HG03442 (cell line): ENCODE results near the gene SH3RF3.
"Not testable (repeated sequence)": the region's sequence is repeated elsewhere in the genome, so short reads cannot be mapped to it uniquely, and the experiment has no call there.

ENCODE experiments used
- ATAC-seq: cut with Tn5 transposase; IDR thresholded peaks from one replicate; pipeline ENCODE4 v1.9.1; 2021; ENCODE audit warnings: mild to moderate bottlenecking, moderate library complexity; ENCODE audit not compliant: unreplicated experiment

SH3RF3 gene

DNA sequence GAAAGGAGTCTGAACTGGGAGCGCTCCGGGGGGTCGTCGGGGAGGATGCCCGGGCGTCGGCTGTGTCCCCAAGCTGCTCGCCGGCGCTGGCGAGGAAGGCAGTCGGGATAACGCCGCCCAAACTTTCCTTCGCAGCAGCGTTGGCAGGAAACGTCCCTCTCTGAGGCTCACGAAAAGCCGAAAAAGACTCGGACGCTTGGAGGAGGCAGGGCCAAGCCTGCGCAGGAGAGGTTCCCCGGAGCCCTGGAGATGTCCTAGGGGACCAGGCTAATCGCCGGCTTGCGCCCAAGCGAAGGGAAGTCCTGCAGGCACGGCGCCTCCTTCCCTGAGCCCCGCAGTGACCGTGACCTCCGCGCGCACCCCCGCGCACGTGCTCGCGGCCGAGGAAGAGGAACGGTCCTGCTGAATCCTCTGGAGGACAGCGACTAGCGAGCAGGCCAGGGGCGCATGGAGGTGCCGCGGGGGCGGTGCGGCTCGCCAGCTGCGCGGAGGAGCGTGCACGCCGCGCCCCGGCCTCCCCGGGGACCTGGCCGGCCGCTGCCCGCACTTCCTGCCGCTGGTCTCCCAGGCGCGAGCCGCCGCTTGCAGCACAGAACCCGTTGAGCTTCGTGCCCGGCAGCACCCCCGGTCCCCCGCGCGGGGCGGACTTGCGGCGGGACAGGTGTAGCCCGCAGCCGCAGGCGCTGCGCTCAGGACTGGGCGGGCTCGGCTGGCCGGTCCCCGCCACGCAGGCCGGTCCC lies at the start of gene SH3RF3:
Gene SH3RF3 (plus strand): TSS at position 590 of the 740 bp plus-strand sequence.
- ATAC-seq: no peak

- no peak for ATAC-seq
These were observed 49.4 kb upstream of the SH3RF3 start for GRCh38 chr2:109079590-109079989.

DNA sequence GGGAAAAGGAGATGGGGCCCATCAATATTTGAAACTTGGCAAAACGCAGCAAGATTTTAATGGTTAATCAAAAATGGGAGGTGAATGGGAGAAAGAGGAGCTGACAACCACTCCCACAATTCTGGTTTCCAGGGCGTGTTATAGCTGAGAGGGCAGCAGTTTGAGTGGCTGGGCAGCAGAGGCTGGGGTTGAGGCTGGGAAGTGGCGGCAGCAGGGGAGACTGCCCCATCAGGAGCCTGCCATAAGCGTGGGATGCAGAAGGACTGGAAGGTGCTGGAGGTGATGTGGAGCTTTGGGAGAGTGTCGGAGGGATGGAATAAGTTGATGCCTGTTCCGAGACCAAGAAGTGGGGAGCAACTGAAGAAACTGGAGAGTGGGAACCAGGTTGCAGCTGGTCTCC lies 48.9 kb upstream of the SH3RF3 start:
- no peak for ATAC-seq

GRCh38 chr2:109080757-109081156 lies 48.2 kb upstream of the SH3RF3 start:
- ATAC-seq: no peak

DNA sequence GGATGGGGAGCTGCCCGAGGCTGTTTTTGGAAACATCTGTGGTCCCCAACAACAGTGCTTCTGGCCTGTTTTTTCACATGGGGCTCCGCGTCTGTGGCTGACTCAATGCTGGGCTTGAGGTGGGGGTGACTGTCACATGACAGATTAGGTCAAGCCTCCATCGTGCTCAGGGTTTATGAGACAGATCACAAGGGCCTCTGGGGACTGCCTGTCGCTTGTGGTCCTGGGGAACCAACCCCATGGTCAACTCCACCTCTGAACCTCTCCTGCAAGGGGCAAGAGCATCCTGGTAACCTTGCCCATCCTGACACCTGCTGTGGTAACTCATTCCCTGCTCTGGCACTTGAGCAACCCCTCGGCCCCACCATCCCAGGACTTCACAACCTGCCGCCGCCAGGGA lies 47.6 kb upstream of the SH3RF3 start:
- no peak for ATAC-seq

DNA sequence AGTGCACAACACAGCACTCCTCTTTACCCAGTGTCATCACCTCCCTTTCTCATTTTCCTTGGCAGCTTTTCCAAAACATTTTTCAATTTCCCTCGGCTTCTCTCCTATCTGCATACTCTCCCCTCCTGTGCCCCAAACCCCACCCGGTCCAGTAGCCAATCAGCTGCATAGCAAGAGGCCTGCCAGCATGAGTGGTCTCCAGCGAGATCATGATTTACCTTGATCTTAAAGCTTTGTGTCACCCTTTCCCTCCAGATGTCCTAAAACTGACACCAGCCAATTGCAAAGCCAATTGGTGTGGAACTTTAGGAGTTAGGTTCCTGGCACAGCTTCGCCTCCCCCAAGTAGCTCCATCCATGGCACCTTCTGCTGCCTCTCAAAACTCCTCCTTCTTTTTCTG lies 45.2 kb upstream of the SH3RF3 start:
- no peak for ATAC-seq

DNA sequence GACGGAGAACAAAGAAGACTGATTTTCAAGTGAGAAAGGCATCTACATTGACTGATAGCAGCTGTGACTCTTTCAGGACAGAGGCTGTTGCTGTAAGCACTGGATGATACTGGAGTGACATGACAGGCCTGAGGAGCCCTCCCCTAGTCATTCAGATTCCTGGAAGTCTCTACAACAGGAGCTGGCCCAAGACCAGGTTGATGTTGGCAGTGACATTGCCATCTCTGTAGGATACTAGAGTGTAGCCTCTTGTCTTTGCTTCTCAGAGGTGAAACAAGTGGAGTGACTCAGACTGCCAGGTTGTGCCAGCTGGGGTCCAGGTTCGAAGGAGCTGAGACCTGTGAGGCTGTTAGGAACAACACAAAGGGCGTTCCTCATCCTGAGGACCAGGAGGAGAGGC lies 44.7 kb upstream of the SH3RF3 start:
- ATAC-seq: no peak

GRCh38 chr2:109085912-109086742 lies 42.9 kb upstream of the SH3RF3 start:
- no peak for ATAC-seq

DNA sequence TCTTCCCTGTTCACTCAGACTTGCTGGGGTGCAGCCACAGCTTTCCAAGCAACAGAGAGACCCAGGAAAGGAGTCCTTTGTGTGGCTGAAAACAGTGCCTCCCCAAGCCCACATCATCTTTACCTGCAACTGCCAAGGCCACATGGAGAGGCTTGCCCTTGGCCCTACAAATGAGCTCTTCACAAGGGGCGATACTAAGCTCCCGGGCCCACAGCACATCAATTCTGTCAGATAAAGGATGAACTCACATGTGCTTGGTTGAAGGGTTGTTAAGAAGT lies 42.3 kb upstream of the SH3RF3 start:
- ATAC-seq: no peak

GRCh38 chr2:109087055-109087663 lies 41.8 kb upstream of the SH3RF3 start:
- no peak for ATAC-seq

DNA sequence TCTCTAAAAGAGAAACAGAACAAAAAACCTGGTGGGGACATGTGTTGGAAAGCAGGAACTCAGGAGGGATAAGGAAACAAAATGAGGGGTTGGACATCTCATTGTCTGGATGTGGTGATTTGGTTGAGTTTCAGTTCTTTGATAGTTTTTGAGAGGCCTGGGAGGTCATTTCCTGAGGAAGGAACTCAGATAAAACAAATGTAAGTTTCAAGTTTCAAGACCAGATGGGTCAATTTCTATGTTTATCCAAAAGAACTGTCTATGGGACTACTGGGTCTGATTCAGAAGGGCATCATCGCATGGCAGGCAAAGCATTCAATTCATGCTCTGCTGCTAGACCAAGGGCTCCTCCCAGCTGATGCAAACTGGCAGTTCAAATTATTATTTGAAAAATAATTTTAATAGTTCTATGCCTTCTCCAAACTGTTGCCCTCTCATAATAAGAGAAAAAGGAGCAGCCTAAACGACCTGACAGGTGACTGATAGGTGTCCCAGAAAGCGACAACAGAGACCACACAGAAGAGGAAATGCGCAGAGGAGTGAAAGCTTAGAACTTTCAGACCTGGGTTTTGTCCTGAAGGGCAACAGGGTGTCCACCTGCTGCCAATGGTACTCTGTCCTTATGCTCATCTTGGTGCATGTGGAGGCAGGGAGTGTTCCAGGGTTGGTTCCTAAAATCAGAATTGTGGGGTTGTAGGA lies 39.3 kb upstream of the SH3RF3 start:
- no peak for ATAC-seq

DNA sequence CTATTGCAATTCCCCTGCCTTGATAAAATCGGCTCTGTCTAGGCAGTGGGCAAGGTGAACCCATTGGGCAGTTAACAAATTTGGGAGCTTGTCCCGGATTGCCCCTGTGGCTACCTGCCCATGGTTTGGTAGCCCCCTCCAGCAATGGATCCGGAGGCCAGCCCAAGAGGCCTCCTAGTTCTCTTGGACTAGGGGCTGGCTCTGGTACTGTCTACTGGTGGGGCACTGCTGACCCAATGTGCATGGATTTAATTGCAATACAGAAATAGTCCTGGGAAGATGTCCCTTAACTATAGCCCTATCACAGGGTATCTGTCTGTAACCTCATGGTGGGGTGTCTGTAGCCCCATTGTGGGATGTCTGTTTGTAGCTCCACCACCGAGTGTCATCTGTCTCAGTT lies 37.5 kb upstream of the SH3RF3 start:
- ATAC-seq: no peak

DNA sequence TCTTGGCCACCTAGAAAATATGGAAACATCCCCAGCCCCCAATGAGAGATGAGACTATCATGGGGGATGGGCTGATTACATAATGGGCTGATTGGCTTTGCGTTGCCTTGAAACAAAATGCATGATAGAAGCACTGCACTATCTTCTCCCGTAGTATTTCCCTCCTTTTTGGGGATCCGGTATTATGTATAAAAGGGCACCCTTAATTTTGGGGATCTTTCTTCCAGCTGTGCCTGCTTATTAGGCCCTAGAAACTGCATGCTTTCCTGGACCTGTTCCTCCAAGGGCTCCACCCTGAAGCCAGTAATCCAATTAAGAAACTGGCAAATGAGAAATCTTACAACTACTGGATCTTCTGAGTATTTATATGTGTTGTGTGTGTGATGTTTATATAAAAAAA lies 34.9 kb upstream of the SH3RF3 start:
- no peak for ATAC-seq

DNA sequence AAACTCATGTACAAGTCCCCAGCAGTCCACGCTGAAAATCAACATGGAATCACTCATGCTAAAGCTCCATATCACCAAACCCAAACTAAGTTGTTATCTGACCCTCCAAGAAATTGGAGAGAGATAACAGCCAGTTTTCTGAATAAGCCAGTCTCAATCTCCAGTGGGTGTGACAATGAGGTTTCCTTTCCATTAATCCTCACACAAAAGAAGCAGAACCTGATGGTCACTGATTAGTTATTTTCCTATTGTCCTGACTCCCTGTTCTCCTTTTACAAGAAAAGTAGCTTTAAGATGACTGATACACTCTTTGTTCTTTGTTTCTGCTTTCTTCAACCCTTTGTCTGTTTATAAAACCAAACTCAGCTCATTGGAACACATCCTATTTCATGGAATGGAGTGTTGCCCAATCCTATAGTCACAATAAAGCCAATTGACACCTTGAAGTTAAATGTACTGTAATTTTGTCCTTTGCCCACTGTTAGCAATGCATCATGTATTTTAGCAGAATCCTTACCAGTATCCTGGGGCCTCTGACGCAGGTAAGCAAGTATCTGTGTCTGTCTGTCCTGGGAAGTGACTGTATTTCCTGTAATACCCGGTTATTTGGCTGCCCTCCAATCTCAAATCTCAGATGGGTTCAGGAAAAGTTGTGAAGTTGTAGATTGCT lies 30.6 kb upstream of the SH3RF3 start:
- ATAC-seq: no peak

GRCh38 chr2:109098921-109099273 lies 30.1 kb upstream of the SH3RF3 start:
- ATAC-seq: no peak

GRCh38 chr2:109102588-109103233 lies 26.3 kb upstream of the SH3RF3 start:
- ATAC-seq: no peak

- no peak for ATAC-seq
These were observed 23.9 kb upstream of the SH3RF3 start for GRCh38 chr2:109105113-109105512.

- no peak for ATAC-seq
These were observed 20.3 kb upstream of the SH3RF3 start for GRCh38 chr2:109108740-109109139.

GRCh38 chr2:109109342-109109741 lies 19.7 kb upstream of the SH3RF3 start:
- ATAC-seq: no peak

DNA sequence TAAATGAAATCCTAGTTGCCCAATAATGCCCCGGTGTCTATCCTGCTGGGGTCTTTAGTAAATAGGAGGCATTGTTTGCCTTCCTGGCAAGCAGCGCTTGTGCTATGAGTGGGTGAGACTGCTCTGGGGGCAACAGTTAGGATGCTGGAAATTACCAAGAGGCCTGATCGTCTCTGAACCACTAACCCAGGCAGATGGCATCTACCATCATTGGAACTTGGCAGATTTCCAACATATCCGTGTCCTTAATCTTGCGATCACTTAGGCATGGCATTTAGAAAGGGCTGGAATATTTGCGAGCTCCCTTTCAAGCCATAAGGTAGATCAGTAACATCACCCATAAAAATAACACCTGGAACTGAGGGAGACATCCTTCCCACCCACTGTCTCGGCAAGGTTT lies 18.8 kb upstream of the SH3RF3 start:
- ATAC-seq: no peak

DNA sequence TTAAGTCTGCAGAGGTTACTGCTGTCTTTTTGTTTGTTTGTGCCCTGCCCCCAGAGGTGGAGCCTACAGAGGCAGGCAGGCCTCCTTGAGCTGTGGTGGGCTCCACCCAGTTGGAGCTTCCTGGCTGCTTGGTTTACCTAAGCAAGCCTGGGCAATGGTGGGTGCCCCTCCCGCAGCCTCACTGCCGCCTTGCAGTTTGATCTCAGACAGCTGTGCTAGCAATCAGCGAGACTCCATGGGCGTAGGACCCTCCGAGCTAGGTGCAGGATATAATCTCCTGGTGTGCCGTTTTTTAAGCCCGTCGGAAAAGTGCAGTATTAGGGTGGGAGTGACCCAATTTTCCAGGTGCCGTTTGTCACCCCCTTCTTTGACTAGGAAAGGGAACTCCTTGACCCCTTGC lies 11.8 kb upstream of the SH3RF3 start:
- ATAC-seq: not testable (repeated sequence)
